HepG2 (cell line): ENCODE results near the gene HOXD12. TPM values are rescaled to one million over a fixed set of nuclear protein-coding genes. Genes with fewer than 3 reads are reported as not detected.

Experiments
- CBFB ChIP-seq: sonication (generic); formaldehyde crosslinking; IDR thresholded peaks from 2 replicates; pipeline ENCODE4 v1.4.0; 2020; ENCODE audit warnings: missing genetic modification reagents
- DPF2 ChIP-seq: sonication (generic); formaldehyde crosslinking; IDR thresholded peaks from 2 replicates; pipeline ENCODE4 v1.4.0; 2020; ENCODE audit warnings: mild to moderate bottlenecking, low read depth, missing genetic modification reagents, borderline replicate concordance
- EED ChIP-seq: sonication (generic); formaldehyde crosslinking; IDR thresholded peaks from 2 replicates; pipeline ENCODE4 v1.5.0; 2020; ENCODE audit warnings: mild to moderate bottlenecking, missing genetic modification reagents
- FOXK1 ChIP-seq: sonication (generic); formaldehyde crosslinking; IDR thresholded peaks from 2 replicates; pipeline ENCODE4 v1.4.0; 2020; ENCODE audit warnings: low read depth, missing genetic modification reagents, borderline replicate concordance
- HCFC1 ChIP-seq: fragments of 150-350 bp; IDR thresholded peaks from 2 replicates; pipeline ENCODE4 v1.6.1; 2014; ENCODE audit warnings: low read depth, low read length
- HIVEP1 ChIP-seq: sonication (generic); formaldehyde crosslinking; IDR thresholded peaks from 2 replicates; pipeline ENCODE4 v1.4.0; 2020; ENCODE audit warnings: mild to moderate bottlenecking, missing genetic modification reagents
- JUND ChIP-seq: sonication (generic); formaldehyde crosslinking; IDR thresholded peaks from 2 replicates; pipeline ENCODE4 v1.8.0; 2022; ENCODE audit warnings: mild to moderate bottlenecking, missing genetic modification reagents
- KLF6 ChIP-seq: IDR thresholded peaks from 2 replicates; pipeline ENCODE4 v1.8.0; 2016; ENCODE audit warnings: missing biosample characterization, missing genetic modification reagents
- KMT2B ChIP-seq: IDR thresholded peaks from 2 replicates; pipeline ENCODE4 v1.6.1; 2016; ENCODE audit warnings: missing genetic modification reagents, missing compliant biosample characterization
- MAFF ChIP-seq: IDR thresholded peaks from 2 replicates; pipeline ENCODE4 v1.6.1; 2011; ENCODE audit warnings: low read depth, low read length, improper control_type of control experiment
- NCOA1 ChIP-seq: sonication (generic); formaldehyde crosslinking; IDR thresholded peaks from 2 replicates; pipeline ENCODE4 v1.9.0; 2021; ENCODE audit warnings: missing genetic modification reagents
- NFKB2 ChIP-seq: sonication (generic); formaldehyde crosslinking; IDR thresholded peaks from 2 replicates; pipeline ENCODE4 v1.4.0; 2020; ENCODE audit warnings: missing genetic modification reagents, borderline replicate concordance
- PITX1 ChIP-seq: sonication (generic); formaldehyde crosslinking; IDR thresholded peaks from 2 replicates; pipeline ENCODE4 v1.5.1; 2020; ENCODE audit warnings: mild to moderate bottlenecking, missing genetic modification reagents
- SKI ChIP-seq: fragments of 450-650 bp; IDR thresholded peaks from one replicate; pipeline ENCODE4 v1.6.1; 2018; ENCODE audit warnings: mild to moderate bottlenecking; ENCODE audit not compliant: partially characterized antibody
- TRIM24 ChIP-seq: sonication (generic); formaldehyde crosslinking; IDR thresholded peaks from 2 replicates; pipeline ENCODE4 v1.8.0; 2022; ENCODE audit warnings: mild to moderate bottlenecking, missing genetic modification reagents
- ZC3H13 ChIP-seq: sonication (generic); formaldehyde crosslinking; IDR thresholded peaks from 2 replicates; pipeline ENCODE4 v1.8.1; 2023; ENCODE audit warnings: mild to moderate bottlenecking, missing genetic modification reagents, moderate library complexity
- ZFP1 ChIP-seq: IDR thresholded peaks from 2 replicates; pipeline ENCODE4 v1.6.1; 2016
- ZMYM4 ChIP-seq: sonication (generic); formaldehyde crosslinking; IDR thresholded peaks from 2 replicates; pipeline ENCODE4 v1.8.1; 2023; ENCODE audit warnings: mild to moderate bottlenecking, missing genetic modification reagents
- ZNF24 ChIP-seq: fragments of 450-650 bp; IDR thresholded peaks from 2 replicates; pipeline ENCODE4 v1.6.1; 2017; ENCODE audit warnings: antibody characterized with exemption, mild to moderate bottlenecking
- ZNF329 ChIP-seq: sonication (generic); formaldehyde crosslinking; IDR thresholded peaks from 2 replicates; pipeline ENCODE4 v1.9.0; 2021; ENCODE audit warnings: low read depth, mild to moderate bottlenecking, missing genetic modification reagents
- ZNF33A ChIP-seq: sonication (generic); formaldehyde crosslinking; IDR thresholded peaks from 2 replicates; pipeline ENCODE4 v1.5.1; 2020; ENCODE audit warnings: missing genetic modification reagents, mild to moderate bottlenecking, moderate library complexity, borderline replicate concordance
- ZNF503 ChIP-seq: sonication (generic); formaldehyde crosslinking; IDR thresholded peaks from 2 replicates; pipeline ENCODE4 v1.4.0; 2020; ENCODE audit warnings: missing genetic modification reagents
- ZNF510 ChIP-seq: sonication (generic); formaldehyde crosslinking; IDR thresholded peaks from 2 replicates; pipeline ENCODE4 v1.4.0; 2020; ENCODE audit warnings: low read depth, mild to moderate bottlenecking, missing genetic modification reagents
- ZNF776 ChIP-seq: sonication (generic); formaldehyde crosslinking; IDR thresholded peaks from 2 replicates; pipeline ENCODE4 v1.4.0; 2020; ENCODE audit warnings: mild to moderate bottlenecking, missing genetic modification reagents
- polyA plus RNA-seq, 8 experiments: library from polyadenylated mRNA; depleted of rRNA in 3 of 8; stranded (reverse) in 7 of 8; unstranded in 1 of 8; fragments of >200 nt; fragmentation: Illumina TruSeq in 4 of 8; extraction: Trizol in 4 of 8; gene quantifications; 2 replicates each; pipeline versions ENCODE4 v1.2.1 to v1.2.3, GENCODE V29; 2011 to 2016; ENCODE audit warnings: low read depth in 4 of 8, missing spikeins in 1 of 8, mixed read lengths in 1 of 8; ENCODE audit not compliant: insufficient read depth in 1 of 8
- total RNA-seq, 5 experiments: library from RNA; depleted of rRNA; stranded (reverse); fragments of >200 nt; fragmentation: Illumina TruSeq; extraction: Trizol; gene quantifications; 2 replicates each; pipeline ENCODE4 v1.2.3, GENCODE V29; 2016; ENCODE audit warnings: low read depth in 1 of 5
- TF ChIP-seq, protein P1 (sequence below): sonication (generic); formaldehyde crosslinking; IDR thresholded peaks from 2 replicates; pipeline ENCODE4 v1.5.1; 2020; ENCODE audit warnings: missing genetic modification reagents, mild to moderate bottlenecking, borderline replicate concordance
- TF ChIP-seq, protein P2 (sequence below): sonication (generic); formaldehyde crosslinking; IDR thresholded peaks from 2 replicates; pipeline ENCODE4 v1.5.0; 2020; ENCODE audit warnings: missing genetic modification reagents, mild to moderate bottlenecking, borderline replicate concordance
- TF ChIP-seq, protein P3 (sequence below): sonication (generic); formaldehyde crosslinking; IDR thresholded peaks from 2 replicates; pipeline ENCODE4 v1.8.0; 2022; ENCODE audit warnings: mild to moderate bottlenecking, missing genetic modification reagents, moderate library complexity

Gene HOXD12
- total and polyA plus RNA-seq, 2 of the 13 experiments (the other 11 are each of a cell fraction or from before 2014, with no cell fraction given) = not detected

DNA sequence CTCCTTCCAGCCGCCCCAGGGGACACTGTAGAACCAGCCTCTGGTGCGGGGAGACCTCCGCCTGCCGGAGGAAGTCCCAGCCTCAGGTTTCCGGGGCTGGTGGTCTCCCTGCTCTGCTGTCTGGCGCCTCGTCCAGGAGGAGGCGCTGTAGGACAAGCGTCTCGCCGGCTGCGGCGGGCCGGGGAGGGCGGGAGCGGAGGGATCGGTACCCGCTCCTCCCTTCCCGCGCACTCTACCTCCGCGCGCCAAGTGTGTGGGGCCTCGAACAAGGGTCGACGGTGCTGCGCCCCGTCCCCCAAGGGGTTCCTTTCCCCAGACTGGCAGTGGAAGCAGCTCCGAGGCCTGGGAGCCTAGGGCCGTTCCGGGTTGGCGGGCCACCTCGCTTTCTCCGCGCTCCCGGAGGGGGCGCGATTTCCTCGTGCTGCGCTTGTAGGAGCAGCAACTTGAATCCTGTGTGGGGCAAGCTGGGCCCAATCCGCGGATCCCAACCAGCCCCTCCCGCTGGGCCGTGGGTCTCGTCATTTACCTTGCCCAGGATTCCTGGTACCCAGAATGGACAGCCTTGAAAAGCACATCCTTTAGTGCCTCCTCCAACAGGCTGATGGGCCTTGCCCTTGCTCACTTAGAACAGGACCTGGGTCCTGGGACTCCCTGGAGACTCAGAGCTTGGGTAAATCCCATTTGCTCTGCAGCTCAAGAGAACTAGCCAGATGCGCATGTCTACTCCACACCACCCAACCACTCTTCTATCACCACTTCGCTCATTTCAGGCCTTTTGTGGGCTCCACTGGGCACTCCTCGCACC lies 41.1 kb downstream of the HOXD12 start (continued):
- peak; percentile 33 for TF ChIP-seq SKI
- no peak for TF ChIP-seq ZNF510 (CRISPR knock-in tag)
- no peak; the same call in 1 of the 2 replicates for TF ChIP-seq ZNF503
- TF ChIP-seq, protein P1, sequence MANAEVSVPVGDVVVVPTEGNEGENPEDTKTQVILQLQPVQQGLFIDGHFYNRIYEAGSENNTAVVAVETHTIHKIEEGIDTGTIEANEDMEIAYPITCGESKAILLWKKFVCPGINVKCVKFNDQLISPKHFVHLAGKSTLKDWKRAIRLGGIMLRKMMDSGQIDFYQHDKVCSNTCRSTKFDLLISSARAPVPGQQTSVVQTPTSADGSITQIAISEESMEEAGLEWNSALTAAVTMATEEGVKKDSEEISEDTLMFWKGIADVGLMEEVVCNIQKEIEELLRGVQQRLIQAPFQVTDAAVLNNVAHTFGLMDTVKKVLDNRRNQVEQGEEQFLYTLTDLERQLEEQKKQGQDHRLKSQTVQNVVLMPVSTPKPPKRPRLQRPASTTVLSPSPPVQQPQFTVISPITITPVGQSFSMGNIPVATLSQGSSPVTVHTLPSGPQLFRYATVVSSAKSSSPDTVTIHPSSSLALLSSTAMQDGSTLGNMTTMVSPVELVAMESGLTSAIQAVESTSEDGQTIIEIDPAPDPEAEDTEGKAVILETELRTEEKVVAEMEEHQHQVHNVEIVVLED (CRISPR knock-in tag) = no peak
- peak; percentile 80; the same call in 1 of the 2 replicates for TF ChIP-seq ZMYM4 (CRISPR knock-in tag)
- no peak for TF ChIP-seq ZC3H13
- peak; percentile 17; the same call in 1 of the 2 replicates for TF ChIP-seq HCFC1
- TF ChIP-seq KLF6 = peak; percentile 25; the same call in 1 of the 2 replicates
- no peak; the same call in 1 of the 2 replicates for TF ChIP-seq KMT2B (CRISPR knock-in tag)
- no peak for TF ChIP-seq ZNF33A (CRISPR knock-in tag)
- TF ChIP-seq HIVEP1 = peak; percentile 90
- TF ChIP-seq, protein P2, sequence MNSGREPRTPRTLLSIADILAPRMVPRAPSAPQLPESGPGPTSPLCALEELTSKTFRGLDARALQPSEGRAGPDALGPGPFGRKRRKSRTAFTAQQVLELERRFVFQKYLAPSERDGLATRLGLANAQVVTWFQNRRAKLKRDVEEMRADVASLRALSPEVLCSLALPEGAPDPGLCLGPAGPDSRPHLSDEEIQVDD = 0 out of 2 replicates have a peak, but pooled peaks have one; percentile 76
- peak; percentile 91; the same call in 1 of the 2 replicates for TF ChIP-seq NFKB2 (CRISPR knock-in tag)
- TF ChIP-seq, protein P3, sequence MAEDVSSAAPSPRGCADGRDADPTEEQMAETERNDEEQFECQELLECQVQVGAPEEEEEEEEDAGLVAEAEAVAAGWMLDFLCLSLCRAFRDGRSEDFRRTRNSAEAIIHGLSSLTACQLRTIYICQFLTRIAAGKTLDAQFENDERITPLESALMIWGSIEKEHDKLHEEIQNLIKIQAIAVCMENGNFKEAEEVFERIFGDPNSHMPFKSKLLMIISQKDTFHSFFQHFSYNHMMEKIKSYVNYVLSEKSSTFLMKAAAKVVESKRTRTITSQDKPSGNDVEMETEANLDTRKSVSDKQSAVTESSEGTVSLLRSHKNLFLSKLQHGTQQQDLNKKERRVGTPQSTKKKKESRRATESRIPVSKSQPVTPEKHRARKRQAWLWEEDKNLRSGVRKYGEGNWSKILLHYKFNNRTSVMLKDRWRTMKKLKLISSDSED (CRISPR knock-in tag) = peak; percentile 37; the same call in 1 of the 2 replicates
- no peak for TF ChIP-seq JUND (CRISPR knock-in tag)
- no peak for TF ChIP-seq ZFP1 (CRISPR knock-in tag)
- no peak for TF ChIP-seq DPF2 (CRISPR knock-in tag)
- TF ChIP-seq CBFB (CRISPR knock-in tag) = peak; percentile 78
- no peak for TF ChIP-seq TRIM24
- no peak for TF ChIP-seq NCOA1 (CRISPR knock-in tag)
- no peak for TF ChIP-seq ZNF24
- TF ChIP-seq ZNF329 (CRISPR knock-in tag) = peak; percentile 62; the same call in 1 of the 2 replicates
- TF ChIP-seq PITX1 = no peak; the same call in 1 of the 2 replicates
- TF ChIP-seq ZNF776 = peak; percentile 75
- TF ChIP-seq FOXK1 (CRISPR knock-in tag) = no peak
- TF ChIP-seq MAFF = no peak
- peak; percentile 97 for TF ChIP-seq EED (CRISPR knock-in tag)
